Right cardiac atrium (tissue), 5 donors: ENCODE results near the gene CFAP46. TPM values are rescaled to one million over a fixed set of nuclear protein-coding genes. Genes with fewer than 3 reads are reported as not detected.

Source experiments
- ATAC-seq, 2 donors: fragments of 200-7000 bp; cut with Tn5 transposase; one replicate each; pipeline versions ENCODE4 v1.8.0 to v1.9.1; 2020; ENCODE audit warnings: moderate library complexity in 2 of 2, mild to moderate bottlenecking in 1 of 2
- DNase-seq, 3 donors: peaks; one replicate each; pipeline ENCODE4 v3.0.0-alpha.2; 2020
- H3K27ac ChIP-seq: one replicate; pipeline ENCODE4 v1.5.1; 2013; ENCODE audit warnings: mild to moderate bottlenecking, low read length, control low read depth, moderate library complexity
- H3K27me3 ChIP-seq: one replicate; pipeline ENCODE4 v1.6.1; 2013; ENCODE audit not compliant: control insufficient read depth, insufficient read depth
- H3K4me1 ChIP-seq: one replicate; pipeline ENCODE4 v1.6.1; 2013; ENCODE audit warnings: low read length; ENCODE audit not compliant: control insufficient read depth, insufficient read depth
- H3K4me3 ChIP-seq: one replicate; pipeline ENCODE4 v1.5.1; 2013; ENCODE audit warnings: low read length, control low read depth
- H3K9me3 ChIP-seq: one replicate; pipeline ENCODE4 v1.6.1; 2013; ENCODE audit warnings: low read length; ENCODE audit not compliant: control insufficient read depth
- WGBS: extraction: QIAGEN DNeasy Blood & Tissue Kit; methylation state at CpG from one replicate; pipeline ENCODE4 v1.1.7; 2013; 5-methylcytosine and 5-hydroxymethylcytosine counted together
- intact Hi-C, 4 donors: fragments of 100-400 bp; cut with DNase I; formaldehyde crosslinking; loops; one replicate each; pipeline versions ENCODE4 v1.11.0 to v1.14.0; 2022 to 2023
- polyA plus RNA-seq: library from polyadenylated mRNA; stranded (reverse); fragments of 200-250 nt; gene quantifications from one replicate; pipeline ENCODE4 v1.2.3, GENCODE V29; 2013
- total RNA-seq, 4 donors: library from RNA; stranded (reverse); fragmentation: NEBNext Ultra II Directional; extraction: Animal tissue kit (Norgen Biotek cat#: 25700); gene quantifications; one replicate each; pipeline ENCODE4 v1.2.1, GENCODE V29; 2021
- donor health status: healthy with polysubstance abuse.
- donor health status: DM: no; HTN: yes; CAD: no.
- donor health status: DM: no; HTN: no; CAD: no.
- donor health status: DM: no; HTN: yes; CAD: no; lungs with severe emphysema.
- donor health status: DM: yes; HTN: yes; CAD: no.

The CFAP46 gene
- total and polyA plus RNA-seq, 5 donors: 1.00 to 1.8 (median 1.6) TPM

DNA sequence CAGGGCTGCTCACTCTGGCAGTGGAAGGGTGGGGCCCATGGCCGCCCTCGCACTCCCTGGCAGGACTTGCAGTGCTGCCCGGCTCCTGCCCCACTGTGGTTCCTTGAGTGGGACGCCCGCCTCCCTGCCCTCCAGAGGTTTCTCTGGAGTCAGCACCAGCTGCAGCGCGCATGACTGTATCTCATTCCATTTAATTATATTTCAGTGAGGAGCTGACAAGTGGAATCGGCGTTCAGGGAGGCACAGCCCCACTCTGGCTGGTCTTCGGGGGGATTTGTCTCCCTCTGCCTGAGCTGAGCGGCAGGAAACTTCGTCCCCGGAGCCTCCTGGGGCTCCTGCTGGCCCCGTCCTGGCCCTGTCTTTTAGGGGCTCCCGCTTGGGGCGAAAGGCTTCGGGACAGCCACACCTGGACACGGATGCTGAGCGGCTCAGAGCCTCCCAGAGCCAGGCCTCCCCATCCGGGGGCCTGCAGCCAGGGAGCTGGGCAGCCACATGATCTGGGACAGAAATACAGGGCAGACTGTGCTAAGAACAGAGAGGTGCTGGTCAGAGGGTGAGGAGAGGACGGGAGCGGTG, 81.2 kb downstream of the CFAP46 start:
- intact Hi-C loops: no loop called here
- Histone ChIP-seq H3K4me1 (no peaks in the 10 kb centered on the region), H3K27ac (no peak overlapping the region), H3K4me3 (no peak overlapping the region), H3K27me3 (no peaks in the 10 kb centered on the region), H3K9me3 (no peaks in the 10 kb centered on the region)
- WGBS: 78% methylated on average over 22 of the region's 22 CpGs
- ATAC-seq (no peak), DNase-seq (no peak)

DNA sequence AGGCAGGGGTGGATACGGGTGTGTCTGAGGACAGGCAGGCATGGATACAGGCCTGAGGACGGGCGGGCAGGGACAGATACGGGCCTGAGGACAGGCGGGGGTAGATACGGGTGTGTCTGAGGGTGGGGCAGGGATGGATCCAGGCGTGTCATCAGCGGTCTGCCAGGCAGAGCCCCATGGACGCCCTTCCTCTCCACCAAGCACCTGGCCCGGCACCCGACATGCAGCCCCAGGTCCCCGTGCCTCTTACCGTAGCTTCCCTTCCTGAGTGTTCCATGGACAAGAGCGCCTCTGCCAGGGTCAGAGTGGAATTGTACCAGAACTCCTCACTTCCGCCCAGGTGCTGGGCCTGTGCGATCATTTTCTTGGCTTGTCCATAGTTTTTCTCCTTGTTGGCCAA, 81.8 kb downstream of the CFAP46 start:
- intact Hi-C loops: no loop called here
- Histone ChIP-seq H3K27me3 (no peaks in the 10 kb centered on the region), H3K9me3 (no peaks in the 10 kb centered on the region), H3K4me3 (no peak overlapping the region), H3K4me1 (no peaks in the 10 kb centered on the region), H3K27ac (no peak overlapping the region)
- DNase-seq (no peak), ATAC-seq (no peak)
- 89% methylated on average over 16 of the region's 16 CpGs for WGBS

DNA sequence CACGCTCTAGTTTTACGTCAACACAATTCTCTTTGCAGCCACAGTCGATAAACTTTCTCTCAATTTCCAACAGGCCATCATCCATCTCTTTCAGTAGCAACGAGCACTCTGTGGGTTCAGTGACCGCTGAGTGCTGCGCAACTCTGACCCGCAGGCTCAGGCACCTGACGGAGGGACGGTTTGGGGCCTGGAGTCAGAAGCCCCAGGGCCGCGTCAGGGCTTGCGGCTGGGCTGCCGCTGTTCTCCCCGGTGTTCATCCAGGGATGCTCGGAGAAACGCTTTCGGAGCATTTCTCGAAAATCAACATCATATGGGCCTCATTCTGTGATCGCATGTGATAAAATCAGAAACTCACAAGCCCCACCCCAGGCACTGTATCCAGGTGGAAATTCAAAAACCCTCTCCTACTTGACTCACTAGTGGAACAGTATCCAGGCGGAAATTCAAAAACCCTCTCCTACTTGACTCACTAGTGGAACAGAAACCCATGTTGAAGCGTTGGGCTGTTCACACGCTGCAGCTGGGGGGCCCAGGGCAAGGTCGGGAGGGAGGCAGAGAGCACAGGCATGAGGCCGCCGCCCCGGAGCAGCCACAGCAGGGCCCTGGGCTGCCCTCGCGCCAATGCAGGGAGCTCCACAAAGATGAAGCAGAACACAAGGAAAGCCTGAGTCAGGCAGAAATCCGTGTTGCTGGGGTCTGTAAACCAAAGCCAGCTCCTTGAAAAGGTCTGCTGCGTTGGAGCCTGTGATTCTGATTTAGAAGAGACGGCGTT, 83.1 kb downstream of the CFAP46 start:
- intact Hi-C loops: no loop called here
- ATAC-seq: no peak
- H3K27ac ChIP-seq: no peak overlapping the region
- DNase-seq: no peak
- H3K9me3 ChIP-seq: no peaks in the 10 kb centered on the region
- 91% methylated on average over 32 of the region's 32 CpGs for WGBS
- H3K27me3 ChIP-seq: no peaks in the 10 kb centered on the region
- no peaks in the 10 kb centered on the region for H3K4me1 ChIP-seq
- no peak overlapping the region for H3K4me3 ChIP-seq

DNA sequence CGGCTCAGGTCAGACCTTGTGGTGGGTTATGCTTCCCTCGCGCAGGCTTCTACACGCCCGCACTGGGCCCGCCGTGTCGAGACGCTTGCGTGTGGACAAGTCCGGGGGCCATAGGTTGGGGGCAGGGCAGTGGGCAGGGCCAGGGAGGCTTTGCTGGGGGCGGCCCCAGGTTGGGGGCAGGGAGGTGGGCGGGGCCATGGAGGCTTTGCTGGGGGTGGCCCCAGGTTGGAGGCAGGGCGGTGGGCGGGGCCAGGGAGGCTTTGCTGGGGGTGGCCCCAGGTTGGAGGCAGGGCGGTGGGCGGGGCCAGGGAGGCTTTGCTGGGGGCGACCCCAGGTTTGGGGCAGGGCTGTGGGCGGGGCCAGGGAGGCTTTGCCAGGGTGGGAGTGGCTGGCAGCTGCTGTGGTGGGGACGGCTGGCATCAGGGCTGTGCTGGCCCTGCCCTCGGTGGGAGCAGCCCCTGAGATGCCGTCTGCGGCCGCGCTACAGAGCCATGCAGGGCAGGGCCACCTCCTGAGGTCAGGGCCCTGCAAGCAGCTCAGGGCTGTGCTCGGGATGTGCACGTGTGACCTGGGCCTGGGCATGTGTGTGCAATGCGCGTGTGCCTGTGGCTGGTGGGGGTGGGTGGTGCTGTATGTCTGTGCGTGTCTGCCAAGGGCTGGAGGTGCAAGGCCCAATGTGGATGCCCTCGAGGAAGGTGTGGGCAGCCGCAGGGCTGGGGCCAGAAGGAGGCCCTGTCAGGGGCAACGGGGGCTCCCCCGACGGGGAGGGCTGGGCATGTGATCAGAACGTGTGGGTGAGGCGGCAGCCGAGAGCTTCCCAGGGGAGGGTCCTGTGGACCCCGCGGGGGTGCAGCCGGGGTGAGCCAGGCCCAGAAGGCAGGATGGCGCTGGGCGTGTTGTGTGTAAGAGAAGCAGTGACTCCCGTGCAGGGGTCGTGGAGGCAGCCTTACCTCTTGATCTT, 84.0 kb downstream of the CFAP46 start:
- Histone ChIP-seq H3K9me3 (no peaks in the 10 kb centered on the region), H3K27ac (no peak overlapping the region), H3K27me3 (no peaks in the 10 kb centered on the region), H3K4me3 (no peak overlapping the region), H3K4me1 (no peaks in the 10 kb centered on the region)
- WGBS: 86% methylated on average over 45 of the region's 45 CpGs
- intact Hi-C loops: no loop called here
- ATAC-seq (no peak), DNase-seq (no peak)

DNA sequence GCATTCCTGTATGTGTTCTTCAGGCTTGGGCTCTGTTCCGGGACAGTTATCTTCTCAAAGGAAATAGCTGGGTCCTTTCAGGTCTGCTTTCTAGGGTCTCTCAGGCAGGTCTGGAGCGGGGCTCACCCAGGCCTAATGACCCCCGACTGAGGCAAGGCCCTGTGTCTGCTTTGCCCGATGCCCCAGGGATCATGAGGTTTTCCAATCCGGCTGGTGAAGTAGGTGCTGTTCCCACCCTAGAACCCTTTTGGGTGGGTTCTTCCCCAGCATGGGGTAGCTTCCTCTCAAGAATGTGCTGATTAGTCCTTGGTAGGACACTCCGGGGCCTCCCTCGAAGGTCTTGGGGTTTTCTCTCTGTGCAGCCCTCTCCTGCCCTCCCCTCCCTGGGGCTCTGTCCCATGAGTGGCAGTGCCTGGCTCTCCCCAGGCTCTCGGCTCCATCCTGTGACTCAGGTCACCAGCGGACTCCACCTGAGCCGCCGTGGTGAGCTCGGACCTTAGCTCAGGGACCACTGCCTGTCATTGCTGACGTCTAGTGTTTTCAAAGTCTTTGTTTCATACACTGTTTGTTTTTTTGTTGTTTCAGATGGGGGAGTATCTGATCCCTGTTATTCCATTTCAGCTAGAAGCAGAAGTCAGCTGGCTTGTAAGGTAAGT, 85.4 kb downstream of the CFAP46 start:
- no peak for ATAC-seq
- H3K27me3 ChIP-seq: no peaks in the 10 kb centered on the region
- H3K9me3 ChIP-seq: no peaks in the 10 kb centered on the region
- no peak overlapping the region for H3K4me3 ChIP-seq
- no peak overlapping the region for H3K27ac ChIP-seq
- DNase-seq: no peak
- H3K4me1 ChIP-seq: no peaks in the 10 kb centered on the region
- intact Hi-C loops: no loop called here
- 83% methylated on average over 13 of the region's 13 CpGs for WGBS

DNA sequence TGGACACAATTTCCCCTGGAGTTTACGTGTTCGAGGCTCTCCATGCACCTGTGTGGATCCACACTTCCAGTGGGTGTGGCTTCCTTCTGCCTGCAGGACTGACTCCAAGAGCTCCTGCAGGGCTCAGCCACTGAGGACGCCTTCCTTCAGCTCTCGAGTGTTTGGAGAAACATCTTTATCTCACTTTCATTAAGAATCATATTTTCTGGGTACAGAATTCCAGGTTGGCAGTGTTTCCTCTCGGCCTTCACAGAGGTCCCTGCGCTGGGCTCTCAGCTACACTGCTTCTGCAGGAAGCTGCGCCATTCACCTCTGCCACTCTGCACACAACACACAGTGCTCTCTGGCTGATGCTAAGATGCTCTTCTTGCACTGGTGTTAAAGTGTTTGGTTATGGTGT, 86.5 kb downstream of the CFAP46 start:
- Histone ChIP-seq H3K27me3 (no peaks in the 10 kb centered on the region), H3K4me3 (no peak overlapping the region), H3K27ac (no peak overlapping the region), H3K9me3 (no peaks in the 10 kb centered on the region), H3K4me1 (no peaks in the 10 kb centered on the region)
- DNase-seq (no peak), ATAC-seq (no peak)
- WGBS: 88% methylated on average over 7 of the region's 7 CpGs
- intact Hi-C loops: no loop called here

DNA sequence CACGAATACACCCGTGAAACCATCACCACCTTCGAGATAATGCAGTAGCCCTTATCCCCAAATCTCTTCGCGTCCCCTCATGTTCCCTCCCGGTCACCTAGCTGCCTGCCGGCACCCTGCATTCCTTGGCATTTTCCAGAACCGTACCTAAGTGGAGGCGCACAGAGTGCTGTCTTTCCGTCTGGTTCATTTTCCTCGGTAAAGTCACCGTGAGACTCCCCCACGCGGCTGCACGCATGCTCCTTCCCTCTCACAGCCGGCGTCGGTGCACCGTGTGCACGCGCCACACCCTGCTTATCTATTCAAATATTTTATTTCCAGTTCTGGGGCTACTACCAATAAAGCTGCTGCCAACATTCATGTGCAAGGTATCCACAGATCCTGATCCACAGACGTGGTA, 90.9 kb downstream of the CFAP46 start:
- no peak overlapping the region for H3K4me3 ChIP-seq
- ATAC-seq: no peak
- H3K4me1 ChIP-seq: no peaks in the 10 kb centered on the region
- H3K9me3 ChIP-seq: no peaks in the 10 kb centered on the region
- H3K27me3 ChIP-seq: no peaks in the 10 kb centered on the region
- no peak overlapping the region for H3K27ac ChIP-seq
- 97% methylated on average over 22 of the region's 22 CpGs for WGBS
- no peak for DNase-seq
- intact Hi-C loops: no loop called here

DNA sequence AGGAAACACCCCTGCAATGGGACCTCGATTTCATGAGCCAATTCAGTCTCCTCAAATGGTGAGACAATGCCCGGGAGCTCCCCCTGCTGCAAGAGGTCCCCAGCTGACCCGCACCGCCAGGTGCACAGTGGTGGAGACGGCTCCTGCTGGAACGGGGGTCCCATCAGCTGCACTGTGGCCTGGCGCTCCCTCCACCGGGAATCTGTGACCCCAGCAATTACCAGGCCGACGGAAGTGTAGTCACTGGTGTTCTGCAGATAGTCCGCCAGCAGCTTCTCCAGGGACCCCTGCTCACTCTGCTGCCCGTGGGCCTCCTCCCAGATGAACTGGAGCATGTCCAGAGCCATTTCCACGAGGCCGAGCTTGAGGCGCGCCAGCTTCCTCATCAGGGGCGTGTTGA, 91.5 kb downstream of the CFAP46 start:
- DNase-seq (no peak), ATAC-seq (no peak)
- Histone ChIP-seq H3K9me3 (no peaks in the 10 kb centered on the region), H3K27ac (no peak overlapping the region), H3K4me1 (no peaks in the 10 kb centered on the region), H3K27me3 (no peaks in the 10 kb centered on the region), H3K4me3 (no peak overlapping the region)
- intact Hi-C loops: no loop called here
- WGBS: 82% methylated on average over 17 of the region's 17 CpGs

DNA sequence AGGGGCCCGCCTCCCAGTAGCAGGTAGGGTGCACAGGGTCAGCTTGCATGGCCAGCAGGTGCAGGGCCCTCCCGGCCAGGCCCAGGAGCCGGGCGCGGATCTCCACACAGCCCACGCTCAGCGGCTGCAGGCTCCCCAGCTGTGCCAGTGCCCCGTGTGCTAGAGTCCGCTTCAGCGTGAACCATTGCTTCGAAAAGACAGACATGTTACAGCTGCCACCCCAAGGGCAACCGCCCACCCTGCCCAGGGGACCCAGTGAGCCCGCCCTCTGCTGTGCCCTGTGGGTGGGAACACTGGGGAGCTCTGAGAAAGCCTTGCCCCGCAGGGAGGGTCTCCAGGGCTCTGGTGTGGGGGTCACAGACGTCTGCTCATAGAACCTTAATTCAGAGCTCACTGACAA, 92.1 kb downstream of the CFAP46 start:
- 93% methylated on average over 15 of the region's 15 CpGs for WGBS
- ATAC-seq: no peak
- H3K9me3 ChIP-seq: no peaks in the 10 kb centered on the region
- H3K4me1 ChIP-seq: no peaks in the 10 kb centered on the region
- H3K4me3 ChIP-seq: no peak overlapping the region
- intact Hi-C loops: no loop called here
- no peak for DNase-seq
- no peaks in the 10 kb centered on the region for H3K27me3 ChIP-seq
- H3K27ac ChIP-seq: no peak overlapping the region

DNA sequence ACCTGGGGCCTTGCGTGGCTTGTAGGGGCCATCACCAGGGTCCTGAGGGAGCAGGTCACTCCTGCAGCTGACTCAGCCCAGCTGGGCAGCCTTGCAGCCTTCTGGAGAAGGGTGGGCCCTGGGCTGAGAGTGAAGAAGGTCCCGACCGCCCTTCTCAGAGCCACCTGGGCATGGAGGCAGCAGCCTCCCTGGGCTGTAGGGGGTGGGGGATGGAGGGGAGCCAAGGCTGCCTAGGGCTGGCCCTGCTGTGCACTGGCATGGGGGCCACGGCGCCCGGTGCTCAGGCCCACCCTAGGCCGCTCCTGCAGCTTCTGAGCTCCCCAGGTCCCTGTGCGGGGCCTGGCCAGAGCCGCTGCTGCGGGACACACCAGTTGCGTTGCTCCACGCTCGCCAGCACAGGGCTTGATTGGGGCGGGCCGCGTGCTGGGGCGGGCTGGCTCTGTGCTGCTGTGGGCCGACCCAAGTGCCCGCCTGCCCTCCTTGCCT, 92.8 kb downstream of the CFAP46 start:
- Histone ChIP-seq H3K27me3 (no peaks in the 10 kb centered on the region), H3K4me1 (no peaks in the 10 kb centered on the region), H3K4me3 (no peak overlapping the region), H3K27ac (no peak overlapping the region), H3K9me3 (no peaks in the 10 kb centered on the region)
- ATAC-seq (peak in 1 of 2 donors; percentile 27), DNase-seq (no peak)
- intact Hi-C loops: no loop called here
- 97% methylated on average over 19 of the region's 19 CpGs for WGBS
